ENCODE data around the gene TMEM39A.

GRCh38 chr3:119492128-119492527 lies 28.7 kb upstream of the TMEM39A start:
- TF ChIP-seq CTCF (tag by site-specific recombination; IDR thresholded peaks at IDR 0.05): no peak
- TF ChIP-seq ZNF398 (tag by site-specific recombination; IDR thresholded peaks at IDR 0.05): no peak
- no peak for TF ChIP-seq ATF2 (tag by site-specific recombination; IDR thresholded peaks at IDR 0.05; ENCODE audit: low read depth)
- TF ChIP-seq ZNF138 (tag by site-specific recombination; IDR thresholded peaks at IDR 0.05; ENCODE audit: borderline replicate concordance): no peak
- no peak for TF ChIP-seq ZFHX2 (tag by site-specific recombination; conservative IDR thresholded peaks at IDR 0.05)
- no peak for TF ChIP-seq ZNF626 (tag by site-specific recombination; IDR thresholded peaks at IDR 0.05)
- TF ChIP-seq PRDM4 (tag by site-specific recombination; IDR thresholded peaks at IDR 0.05): no peak
- no peak for TF ChIP-seq ZNF76 (tag by site-specific recombination; IDR thresholded peaks at IDR 0.05; ENCODE audit: borderline replicate concordance, low read depth)
- no peak for TF ChIP-seq ZNF239 (tag by site-specific recombination; IDR thresholded peaks at IDR 0.05)
